ENCODE data around the gene TMEM63A. TPM values are rescaled to one million over a fixed set of nuclear protein-coding genes. Genes with fewer than 3 reads are reported as not detected.
"Not testable (repeated sequence)": the region's sequence is repeated elsewhere in the genome, so short reads cannot be mapped to it uniquely, and the experiment has no call there.

Gene TMEM63A
- total and polyA plus RNA-seq, 2 donors (not counting 3 experiments of a cell fraction or from before 2014, with no cell fraction given): 28.7 to 41.4 TPM

DNA sequence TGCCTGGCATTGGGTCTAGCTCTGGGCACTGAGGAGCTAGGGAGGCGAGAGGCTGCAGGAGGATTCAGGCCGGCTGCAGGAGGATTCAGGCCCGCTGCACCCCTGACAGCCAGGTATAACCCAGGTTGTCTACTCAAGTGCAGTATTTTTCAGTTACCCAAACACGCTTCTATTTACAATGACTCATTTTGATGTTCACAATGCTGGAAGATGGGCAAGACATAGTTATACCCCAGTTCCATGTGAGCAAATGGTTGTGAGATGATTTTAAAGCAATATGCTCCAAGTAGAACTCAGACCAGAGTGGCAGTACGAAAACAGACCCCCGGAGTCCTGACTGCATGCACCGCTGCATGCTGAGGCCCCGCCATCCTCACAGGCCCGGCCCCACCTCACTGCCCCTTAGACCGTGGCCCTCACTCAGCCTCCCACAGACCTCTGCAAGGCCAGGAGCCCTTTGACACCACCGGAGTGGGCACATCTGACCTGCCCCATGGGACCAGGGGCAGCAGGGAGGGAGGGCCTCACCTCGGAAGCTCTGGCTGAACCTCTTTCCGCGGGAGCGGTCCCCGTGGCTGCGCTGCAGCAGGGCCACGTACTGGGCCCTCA lies 6.2 kb upstream of the TMEM63A start:
- H3K27me3 ChIP-seq (ENCODE audit: control insufficient read depth in 2 of 2, insufficient read depth in 2 of 2, low read length in 2 of 2): no peaks in the 10 kb centered on the region
- H3K4me2 ChIP-seq (ENCODE audit: insufficient read depth, low read length): no peak overlapping the region
- no peak overlapping the region for H3K9ac ChIP-seq (replicated peaks; ENCODE audit: extremely low read depth, insufficient read depth, low read length)
- intact Hi-C loops (cut with micrococcal nuclease) (no loop called here), dilution Hi-C loops (cut with MboI; ENCODE audit: extremely low pct_ligation_motif_present, low sequenced_read_pairs) (no loop called here)
- no TSS peak for BruUV-seq (replicated peaks)
- CTCF ChIA-PET: interaction anchor here (0.8 to 1.4 kb wide), 2 partner anchors 7 to 11 kb away, joined by 3 read pairs; no protein-coding TSS in a partner anchor
- no peak overlapping the region for H2AFZ ChIP-seq (ENCODE audit: low read depth, low read length)
- TF ChIP-seq MYC (IDR thresholded peaks at IDR 0.05; ENCODE audit: low read depth, low read length) (no peak), POLR2A (IDR thresholded peaks at IDR 0.05; ENCODE audit: low read depth, low read length) (no peak), EZH2 (IDR thresholded peaks at IDR 0.05; ENCODE audit: borderline replicate concordance, low read depth, low read length, severe bottlenecking) (no peak), GATA2 (IDR thresholded peaks at IDR 0.05; ENCODE audit: insufficient read depth, insufficient read length, low read depth, low read length) (no peak), POLR2AphosphoS5 (IDR thresholded peaks at IDR 0.05; ENCODE audit: insufficient read depth, low read depth, low read length) (no peak), FOS (IDR thresholded peaks at IDR 0.05; ENCODE audit: borderline replicate concordance, insufficient read depth, low read length) (no peak), CTCF (IDR thresholded peaks at IDR 0.05; ENCODE audit: extremely low read depth in 1 of 2, insufficient read depth in 1 of 2, low read depth in 1 of 2, low read length in 2 of 2) (no peak)
- TF ChIP-seq, protein P1, sequence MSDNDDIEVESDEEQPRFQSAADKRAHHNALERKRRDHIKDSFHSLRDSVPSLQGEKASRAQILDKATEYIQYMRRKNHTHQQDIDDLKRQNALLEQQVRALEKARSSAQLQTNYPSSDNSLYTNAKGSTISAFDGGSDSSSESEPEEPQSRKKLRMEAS (IDR thresholded peaks at IDR 0.05; ENCODE audit: insufficient read depth, insufficient read length): no peak
- no peaks in the 10 kb centered on the region for H4K20me1 ChIP-seq (replicated peaks; ENCODE audit: control insufficient read depth, extremely low read depth, insufficient read depth, low read length)
- FAIRE-seq (no peak), DNase-seq (ENCODE audit: low read depth, low spot score) (no peak)
- H3K36me3 ChIP-seq (ENCODE audit: control insufficient read depth in 2 of 2, extremely low read depth in 1 of 2, insufficient read depth in 2 of 2, low read length in 2 of 2): no peaks in the 10 kb centered on the region
- H3K9me1 ChIP-seq (replicated peaks; ENCODE audit: control insufficient read depth, extremely low read depth, insufficient read depth, low read length): no peaks in the 10 kb centered on the region
- no peak overlapping the region for H3K4me3 ChIP-seq (replicated peaks in 1 of 3; ENCODE audit: insufficient read depth in 1 of 3, low read depth in 1 of 3, low read length in 3 of 3)
- no peaks in the 10 kb centered on the region for H3K4me1 ChIP-seq (ENCODE audit: control insufficient read depth, extremely low read depth, insufficient read depth, low read length)
- H3K27ac ChIP-seq (ENCODE audit: insufficient read depth, low read depth, low read length): no peak overlapping the region
- no peaks in the 10 kb centered on the region for H3K9me3 ChIP-seq (replicated peaks; ENCODE audit: control insufficient read depth, insufficient read depth, low read length)
- no peaks in the 10 kb centered on the region for H3K79me2 ChIP-seq (ENCODE audit: control insufficient read depth, insufficient read depth, low read length)
- POLR2A ChIA-PET: no interaction called here

GRCh38 chr1:225887554-225888288 lies 5.5 kb upstream of the TMEM63A start:
- H3K9ac ChIP-seq (replicated peaks; ENCODE audit: extremely low read depth, insufficient read depth, low read length); H3K27me3 ChIP-seq (ENCODE audit: control insufficient read depth in 2 of 2, insufficient read depth in 2 of 2, low read length in 2 of 2); H3K36me3 ChIP-seq (ENCODE audit: control insufficient read depth in 2 of 2, extremely low read depth in 1 of 2, insufficient read depth in 2 of 2, low read length in 2 of 2); H3K79me2 ChIP-seq (ENCODE audit: control insufficient read depth, insufficient read depth, low read length); FAIRE-seq; H3K9me1 ChIP-seq (replicated peaks; ENCODE audit: control insufficient read depth, extremely low read depth, insufficient read depth, low read length); H4K20me1 ChIP-seq (replicated peaks; ENCODE audit: control insufficient read depth, extremely low read depth, insufficient read depth, low read length); intact Hi-C loops (cut with micrococcal nuclease); H2AFZ ChIP-seq (ENCODE audit: low read depth, low read length); dilution Hi-C loops (cut with MboI; ENCODE audit: extremely low pct_ligation_motif_present, low sequenced_read_pairs); POLR2A ChIA-PET; H3K4me1 ChIP-seq (ENCODE audit: control insufficient read depth, extremely low read depth, insufficient read depth, low read length); H3K4me3 ChIP-seq (replicated peaks in 1 of 3; ENCODE audit: insufficient read depth in 1 of 3, low read depth in 1 of 3, low read length in 3 of 3); H3K9me3 ChIP-seq (replicated peaks; ENCODE audit: control insufficient read depth, insufficient read depth, low read length); CTCF ChIA-PET; BruUV-seq (replicated peaks); H3K27ac ChIP-seq (ENCODE audit: insufficient read depth, low read depth, low read length); DNase-seq (ENCODE audit: low read depth, low spot score); H3K4me2 ChIP-seq (ENCODE audit: insufficient read depth, low read length): not testable (repeated sequence)

All from endothelial cell of umbilical vein (primary cell).